ENCODE data around the gene WDR41.

The WDR41 gene

GRCh38 chr5:77443670-77444069 is 48.4 kb downstream of the WDR41 start:
- FAIRE-seq: no peak

- no peak for FAIRE-seq
These were observed 54.0 kb downstream of the WDR41 start for GRCh38 chr5:77438071-77438470.

- no peak for FAIRE-seq
These were observed 54.9 kb downstream of the WDR41 start for GRCh38 chr5:77437194-77437593.

- FAIRE-seq: no peak
These were observed 60.4 kb downstream of the WDR41 start for GRCh38 chr5:77431719-77432118.

- FAIRE-seq: no peak
These were observed 60.8 kb downstream of the WDR41 start for GRCh38 chr5:77431286-77431685.

- no peak for FAIRE-seq
These were observed 61.4 kb downstream of the WDR41 start for GRCh38 chr5:77430726-77431125.

- FAIRE-seq: no peak
These were observed 63.6 kb downstream of the WDR41 start for GRCh38 chr5:77428526-77428925.

- no peak for FAIRE-seq
These were observed 64.1 kb downstream of the WDR41 start for GRCh38 chr5:77427998-77428397.

GRCh38 chr5:77426670-77427069 is 65.4 kb downstream of the WDR41 start:
- no peak for FAIRE-seq

- no peak for FAIRE-seq
These were observed 66.0 kb downstream of the WDR41 start for GRCh38 chr5:77425998-77426659.

GRCh38 chr5:77425420-77425819 is 66.7 kb downstream of the WDR41 start:
- FAIRE-seq: no peak

GRCh38 chr5:77424921-77425320 is 67.2 kb downstream of the WDR41 start:
- FAIRE-seq: no peak

- no peak for FAIRE-seq
These were observed 68.9 kb downstream of the WDR41 start for GRCh38 chr5:77423022-77423750.

GRCh38 chr5:77420940-77421339 is 71.2 kb downstream of the WDR41 start:
- FAIRE-seq: no peak

- FAIRE-seq: no peak
These were observed 72.2 kb downstream of the WDR41 start for GRCh38 chr5:77419644-77420582.

GRCh38 chr5:77418601-77419581 is 73.2 kb downstream of the WDR41 start:
- no peak for FAIRE-seq

GRCh38 chr5:77418162-77418561 is 74.0 kb downstream of the WDR41 start:
- no peak for FAIRE-seq

- no peak for FAIRE-seq
These were observed 79.1 kb downstream of the WDR41 start for GRCh38 chr5:77413049-77413448.

- no peak for FAIRE-seq
These were observed 82.1 kb downstream of the WDR41 start for GRCh38 chr5:77409870-77410621.

- FAIRE-seq: no peak
These were observed 85.0 kb downstream of the WDR41 start for GRCh38 chr5:77407152-77407551.

- no peak for FAIRE-seq
These were observed 89.3 kb downstream of the WDR41 start for GRCh38 chr5:77402796-77403195.

- FAIRE-seq: no peak
These were observed 91.5 kb downstream of the WDR41 start for GRCh38 chr5:77400645-77401044.

Data from G401.6 (cell line).